OCI-LY3 (cell line): ENCODE data around the gene FERMT2.

Experiments used
- H2AFZ ChIP-seq: fragments of 200-600, 300-600 bp; shearing (Covaris generic); 2 replicates; pipeline ENCODE4 v1.6.0; 2014; ENCODE audit warnings: antibody characterized with exemption, low read depth, low read length
- H3K27ac ChIP-seq: fragments of 200-600, 300-600 bp; sonication (generic); 2 replicates; pipeline ENCODE4 v1.5.1; 2014; ENCODE audit warnings: mild to moderate bottlenecking, low read length, moderate library complexity, mixed read lengths
- H3K27me3 ChIP-seq: fragments of 200-600, 300-600 bp; sonication (generic); 2 replicates; pipeline ENCODE4 v1.6.1; 2014; ENCODE audit warnings: low read depth, low read length, mixed read lengths
- H3K36me3 ChIP-seq: fragments of 200-600, 300-600 bp; sonication (generic); replicated peaks from 2 replicates; pipeline ENCODE3; 2014; ENCODE audit warnings: low read depth, low read length, mixed read lengths
- H3K4me1 ChIP-seq: fragments of 300-600, 200-600 bp; sonication (generic); 2 replicates; pipeline ENCODE4 v1.6.1; 2014; ENCODE audit warnings: low read length, mixed read lengths
- H3K4me2 ChIP-seq: fragments of 200-600, 300-600 bp; sonication (generic); 2 replicates; pipeline ENCODE4 v1.6.1; 2014; ENCODE audit warnings: low read length, mixed read lengths
- H3K4me3 ChIP-seq: fragments of 300-600, 200-600 bp; sonication (generic); 2 replicates; pipeline ENCODE4 v1.5.1; 2014; ENCODE audit warnings: antibody characterized with exemption, mild to moderate bottlenecking, low read length, moderate library complexity
- H3K79me2 ChIP-seq: fragments of 300-600, 200-600 bp; shearing (Covaris generic); 2 replicates; pipeline ENCODE4 v1.6.1; 2014; ENCODE audit warnings: mild to moderate bottlenecking, low read length, mixed read lengths
- H3K9ac ChIP-seq: fragments of 300-600, 200-600 bp; shearing (Covaris generic); 2 replicates; pipeline ENCODE4 v1.6.0; 2014; ENCODE audit warnings: mild to moderate bottlenecking, low read length, moderate library complexity
- H3K9me3 ChIP-seq: fragments of 200-600, 300-600 bp; shearing (Covaris generic); 2 replicates; pipeline ENCODE4 v1.6.1; 2014; ENCODE audit warnings: low read length, mixed read lengths; ENCODE audit not compliant: insufficient read depth
- H4K20me1 ChIP-seq: fragments of 200-600, 300-600 bp; sonication (generic); 2 replicates; pipeline ENCODE4 v1.6.1; 2016; ENCODE audit warnings: low read length, mixed read lengths; ENCODE audit not compliant: insufficient read depth
- CTCF ChIP-seq: fragments of 200-600, 300-600 bp; sonication (generic); IDR thresholded peaks from 2 replicates; pipeline ENCODE4 v1.5.1; 2014; ENCODE audit warnings: antibody characterized with exemption, low read length, low read depth
- EZH2phosphoT487 ChIP-seq: fragments of 200-600 bp; shearing (Covaris generic); IDR thresholded peaks from 2 replicates; pipeline ENCODE4 v1.6.1; 2018; ENCODE audit warnings: antibody characterized with exemption, mixed run types, low read depth

The FERMT2 gene

GRCh38 chr14:52937306-52937705 is 13.5 kb downstream of the FERMT2 start:
- H3K4me2 ChIP-seq: no peak overlapping the region
- no peaks in the 10 kb centered on the region for H3K27me3 ChIP-seq
- no peaks in the 10 kb centered on the region for H3K79me2 ChIP-seq
- no peaks in the 10 kb centered on the region for H3K36me3 ChIP-seq
- H3K9me3 ChIP-seq: no peaks in the 10 kb centered on the region
- no peak overlapping the region for H3K9ac ChIP-seq
- H3K4me1 ChIP-seq: no peaks in the 10 kb centered on the region
- H3K4me3 ChIP-seq: no peak overlapping the region
- no peak for TF ChIP-seq CTCF
- no peak for TF ChIP-seq EZH2phosphoT487
- no peak overlapping the region for H2AFZ ChIP-seq
- H4K20me1 ChIP-seq: no peaks in the 10 kb centered on the region
- H3K27ac ChIP-seq: no peak overlapping the region

- H3K36me3 ChIP-seq: no peaks in the 10 kb centered on the region
- no peaks in the 10 kb centered on the region for H3K4me1 ChIP-seq
- no peaks in the 10 kb centered on the region for H3K9me3 ChIP-seq
- H3K9ac ChIP-seq: no peak overlapping the region
- no peak overlapping the region for H3K27ac ChIP-seq
- no peaks in the 10 kb centered on the region for H4K20me1 ChIP-seq
- no peaks in the 10 kb centered on the region for H3K27me3 ChIP-seq
- no peak overlapping the region for H3K4me2 ChIP-seq
- H3K4me3 ChIP-seq: no peak overlapping the region
- no peak for TF ChIP-seq EZH2phosphoT487
- TF ChIP-seq CTCF: no peak
- H3K79me2 ChIP-seq: no peaks in the 10 kb centered on the region
- H2AFZ ChIP-seq: no peak overlapping the region
These were observed 14.4 kb downstream of the FERMT2 start for GRCh38 chr14:52936437-52936836.

GRCh38 chr14:52935833-52936232 is 15.0 kb downstream of the FERMT2 start:
- H4K20me1 ChIP-seq: no peaks in the 10 kb centered on the region
- TF ChIP-seq EZH2phosphoT487 (no peak), CTCF (no peak)
- no peaks in the 10 kb centered on the region for H3K79me2 ChIP-seq
- H3K27me3 ChIP-seq: no peaks in the 10 kb centered on the region
- H3K9ac ChIP-seq: no peak overlapping the region
- no peaks in the 10 kb centered on the region for H3K9me3 ChIP-seq
- no peak overlapping the region for H3K4me2 ChIP-seq
- H3K4me3 ChIP-seq: no peak overlapping the region
- H3K36me3 ChIP-seq: no peaks in the 10 kb centered on the region
- no peak overlapping the region for H3K27ac ChIP-seq
- H3K4me1 ChIP-seq: no peaks in the 10 kb centered on the region
- no peak overlapping the region for H2AFZ ChIP-seq

GRCh38 chr14:52934762-52935161 is 16.1 kb downstream of the FERMT2 start:
- H3K36me3 ChIP-seq: no peaks in the 10 kb centered on the region
- no peak overlapping the region for H2AFZ ChIP-seq
- no peaks in the 10 kb centered on the region for H3K4me1 ChIP-seq
- H4K20me1 ChIP-seq: no peaks in the 10 kb centered on the region
- H3K27me3 ChIP-seq: no peaks in the 10 kb centered on the region
- H3K27ac ChIP-seq: no peak overlapping the region
- no peaks in the 10 kb centered on the region for H3K9me3 ChIP-seq
- H3K9ac ChIP-seq: no peak overlapping the region
- no peaks in the 10 kb centered on the region for H3K79me2 ChIP-seq
- no peak overlapping the region for H3K4me2 ChIP-seq
- TF ChIP-seq EZH2phosphoT487: no peak
- TF ChIP-seq CTCF: no peak
- H3K4me3 ChIP-seq: no peak overlapping the region
